ENCODE results near the gene PSME3IP1. TPM values are rescaled to one million over a fixed set of nuclear protein-coding genes. Genes with fewer than 3 reads are reported as not detected.

The PSME3IP1 gene
- total and polyA plus RNA-seq, 2 of the 8 experiments (the other 6 are each of a cell fraction or from before 2014, with no cell fraction given) = 95.1 to 98.3 TPM

DNA sequence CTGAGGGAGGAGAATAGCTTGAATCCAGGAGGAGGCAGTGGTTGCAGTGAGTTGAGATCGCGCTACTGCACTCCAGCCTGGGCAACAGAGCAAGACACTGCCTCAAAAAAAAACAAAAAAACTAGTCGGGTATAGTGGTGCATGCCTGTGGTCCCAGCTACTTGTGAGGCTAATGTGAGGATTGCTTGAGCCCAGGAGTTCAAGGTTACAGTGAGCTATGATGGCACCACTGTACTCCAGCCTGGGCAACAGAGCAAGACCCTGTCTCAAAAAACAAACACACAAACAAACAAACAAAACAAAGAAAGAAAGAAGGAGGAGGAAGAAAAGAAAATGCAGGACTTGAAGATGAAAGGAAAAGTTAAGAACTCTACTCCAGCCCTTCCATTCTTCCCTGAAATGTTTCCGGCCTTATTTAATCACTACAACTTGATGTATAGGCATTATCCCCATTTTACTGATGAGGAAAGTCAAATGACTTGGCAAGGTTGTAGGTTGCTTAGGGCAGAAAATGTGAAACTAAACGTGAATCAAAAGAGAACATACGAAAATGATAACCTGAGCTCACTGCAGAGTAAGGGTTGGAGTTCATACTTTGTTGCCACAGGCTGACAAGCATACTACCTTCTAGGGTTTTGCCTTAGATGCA is 30.0 kb downstream of the PSME3IP1 start:
- Histone ChIP-seq H3K4me2 (ENCODE audit: insufficient read depth in 1 of 2, low read depth in 2 of 2, low read length in 2 of 2) (no peak overlapping the region), H2AFZ (ENCODE audit: low read length) (no peak overlapping the region), H3K14ac (ENCODE audit: insufficient read length) (no peak overlapping the region), H2BK12ac (ENCODE audit: low read depth, low read length) (no peak overlapping the region), H3K23ac (ENCODE audit: insufficient read length) (no peak overlapping the region), H2AK5ac (ENCODE audit: low read depth, low read length) (no peak overlapping the region), H3K79me2 (ENCODE audit: control insufficient read depth in 1 of 2, insufficient read depth in 2 of 2, low read length in 2 of 2) (no peaks in the 10 kb centered on the region), H4K91ac (replicated peaks; ENCODE audit: insufficient read length, low read length) (no peak overlapping the region), H2BK20ac (ENCODE audit: low read length) (no peak overlapping the region), H3K9me3 (ENCODE audit: insufficient read depth in 2 of 2, low read depth in 1 of 2, low read length in 1 of 2) (no peaks in the 10 kb centered on the region), H3K9ac (replicated peaks in 1 of 4; ENCODE audit: extremely low read depth in 1 of 4, low read depth in 3 of 4, low read length in 3 of 4) (no peak overlapping the region), H3K56ac (replicated peaks; ENCODE audit: insufficient read length, low read depth, low read length) (no peak overlapping the region), H3K4me3 (ENCODE audit: extremely low read depth in 1 of 4, insufficient read depth in 2 of 4, low read depth in 3 of 4, low read length in 4 of 4) (no peak overlapping the region), H4K5ac (ENCODE audit: insufficient read length, low read depth, low read length) (no peak overlapping the region), H3K18ac (ENCODE audit: extremely low read depth, low read length) (no peak overlapping the region), H3K79me1 (ENCODE audit: low read depth, low read length) (no peaks in the 10 kb centered on the region), H4K8ac (ENCODE audit: extremely low read depth, insufficient read depth, low read length) (no peak overlapping the region), H2BK5ac (ENCODE audit: low read depth, low read length) (no peak overlapping the region), H3K27me3 (replicated peaks in 1 of 4; ENCODE audit: control insufficient read depth in 3 of 4, extremely low read depth in 1 of 4, insufficient read depth in 3 of 4, low read length in 3 of 4) (no peaks in the 10 kb centered on the region), H2BK15ac (ENCODE audit: low read length) (no peak overlapping the region), H3K4ac (replicated peaks; ENCODE audit: insufficient read length, low read depth, low read length) (no peak overlapping the region), H3K27ac (ENCODE audit: low read depth, low read length) (no peak overlapping the region), H3K23me2 (ENCODE audit: low read depth, low read length) (no peaks in the 10 kb centered on the region), H4K20me1 (replicated peaks in 1 of 2; ENCODE audit: control insufficient read depth in 1 of 2, insufficient read depth in 2 of 2, low read length in 2 of 2) (no peaks in the 10 kb centered on the region), H2BK120ac (replicated peaks; ENCODE audit: low read depth, low read length) (no peak overlapping the region), H3K36me3 (ENCODE audit: control insufficient read depth in 2 of 4, insufficient read depth in 4 of 4, low read length in 3 of 4) (peaks cover 13 to 50% (median 27%) of the 10 kb centered on the region in 4 experiments; a peak in 7 of 8 replicates), H3K4me1 (replicated peaks in 1 of 4; ENCODE audit: control insufficient read depth in 3 of 4, insufficient read depth in 4 of 4, low read length in 3 of 4) (peaks cover 0 to 8% (median 5%) of the 10 kb centered on the region in 4 experiments; a peak in 4 of 7 replicates)
- WGBS, 2 experiments (ENCODE audit: extremely low coverage in 1 of 2, insufficient coverage in 1 of 2, insufficient read length in 1 of 2, insufficient replicate concordance in 2 of 2, low coverage in 1 of 2, low lambda C conversion rate in 2 of 2, missing lambda C conversion rate in 1 of 2) = 95% methylated on average over 6 of the region's 6 CpGs; no CpG with 5 or more reads in 1 of the 2 experiments
- ChIA-PET POLR2A (ENCODE audit: partially characterized antibody) (interaction anchor here (0.5 to 1.9 kb wide), 3 partner anchors 14 to 1321 kb away, joined by 3 to 4 read pairs (median 3); partner anchors contain the start of genes PSME3IP1 and RSPRY1), CTCF (ENCODE audit: partially characterized antibody) (interaction anchor here (0.6 to 1.6 kb wide), 3 partner anchors 18 to 72 kb away, joined by 3 read pairs; no protein-coding TSS in a partner anchor)
- FAIRE-seq (no peak), DNase-seq (ENCODE audit: low read depth in 1 of 2, low spot score in 2 of 2) (no peak)
- TF ChIP-seq ASH2L (IDR thresholded peaks at IDR 0.05; ENCODE audit: low read length) (no peak), CEBPB (IDR thresholded peaks at IDR 0.05; ENCODE audit: low read depth, low read length) (no peak), EGR1 (IDR thresholded peaks at IDR 0.05; ENCODE audit: borderline replicate concordance, low read depth, low read length) (no peak), SP4 (IDR thresholded peaks at IDR 0.05; ENCODE audit: low read length) (no peak), BCL11A (IDR thresholded peaks at IDR 0.05; ENCODE audit: low read depth in 2 of 2, low read length in 2 of 2) (no peak), RBBP5 (IDR thresholded peaks at IDR 0.05; ENCODE audit: borderline replicate concordance, low read depth, low read length) (no peak)
- TF ChIP-seq, protein P1, sequence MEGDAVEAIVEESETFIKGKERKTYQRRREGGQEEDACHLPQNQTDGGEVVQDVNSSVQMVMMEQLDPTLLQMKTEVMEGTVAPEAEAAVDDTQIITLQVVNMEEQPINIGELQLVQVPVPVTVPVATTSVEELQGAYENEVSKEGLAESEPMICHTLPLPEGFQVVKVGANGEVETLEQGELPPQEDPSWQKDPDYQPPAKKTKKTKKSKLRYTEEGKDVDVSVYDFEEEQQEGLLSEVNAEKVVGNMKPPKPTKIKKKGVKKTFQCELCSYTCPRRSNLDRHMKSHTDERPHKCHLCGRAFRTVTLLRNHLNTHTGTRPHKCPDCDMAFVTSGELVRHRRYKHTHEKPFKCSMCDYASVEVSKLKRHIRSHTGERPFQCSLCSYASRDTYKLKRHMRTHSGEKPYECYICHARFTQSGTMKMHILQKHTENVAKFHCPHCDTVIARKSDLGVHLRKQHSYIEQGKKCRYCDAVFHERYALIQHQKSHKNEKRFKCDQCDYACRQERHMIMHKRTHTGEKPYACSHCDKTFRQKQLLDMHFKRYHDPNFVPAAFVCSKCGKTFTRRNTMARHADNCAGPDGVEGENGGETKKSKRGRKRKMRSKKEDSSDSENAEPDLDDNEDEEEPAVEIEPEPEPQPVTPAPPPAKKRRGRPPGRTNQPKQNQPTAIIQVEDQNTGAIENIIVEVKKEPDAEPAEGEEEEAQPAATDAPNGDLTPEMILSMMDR (IDR thresholded peaks at IDR 0.05; ENCODE audit: control extremely low read depth in 1 of 3, insufficient read depth in 1 of 3, low read depth in 1 of 3, low read length in 3 of 3) = no peak
